Measurements from ENCODE around the gene CCDC91.

GRCh38 chr12:28177905-28178304 lies 12.4 kb upstream of the CCDC91 start:
- TF ChIP-seq, protein P1, sequence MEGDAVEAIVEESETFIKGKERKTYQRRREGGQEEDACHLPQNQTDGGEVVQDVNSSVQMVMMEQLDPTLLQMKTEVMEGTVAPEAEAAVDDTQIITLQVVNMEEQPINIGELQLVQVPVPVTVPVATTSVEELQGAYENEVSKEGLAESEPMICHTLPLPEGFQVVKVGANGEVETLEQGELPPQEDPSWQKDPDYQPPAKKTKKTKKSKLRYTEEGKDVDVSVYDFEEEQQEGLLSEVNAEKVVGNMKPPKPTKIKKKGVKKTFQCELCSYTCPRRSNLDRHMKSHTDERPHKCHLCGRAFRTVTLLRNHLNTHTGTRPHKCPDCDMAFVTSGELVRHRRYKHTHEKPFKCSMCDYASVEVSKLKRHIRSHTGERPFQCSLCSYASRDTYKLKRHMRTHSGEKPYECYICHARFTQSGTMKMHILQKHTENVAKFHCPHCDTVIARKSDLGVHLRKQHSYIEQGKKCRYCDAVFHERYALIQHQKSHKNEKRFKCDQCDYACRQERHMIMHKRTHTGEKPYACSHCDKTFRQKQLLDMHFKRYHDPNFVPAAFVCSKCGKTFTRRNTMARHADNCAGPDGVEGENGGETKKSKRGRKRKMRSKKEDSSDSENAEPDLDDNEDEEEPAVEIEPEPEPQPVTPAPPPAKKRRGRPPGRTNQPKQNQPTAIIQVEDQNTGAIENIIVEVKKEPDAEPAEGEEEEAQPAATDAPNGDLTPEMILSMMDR (IDR thresholded peaks at IDR 0.05), result no peak
- TF ChIP-seq POLR2AphosphoS5 (IDR thresholded peaks at IDR 0.05), result no peak

All from suprapubic skin (tissue), 3 donors.